GM10248 (cell line): ENCODE measurements around the gene DPP10.

Source experiments
- CTCF ChIA-PET: fragments of 300-600 bp; sonication (Branson Sonifier 250); formaldehyde crosslinking; extraction: SDS; loops from one replicate; lab custom pipeline; 2021; ENCODE audit warnings: antibody characterized with exemption; lab: Yijun Ruan, JAX
- POLR2A ChIA-PET: fragments of 350-650 bp; sonication (Branson Sonifier 250); formaldehyde crosslinking; extraction: SDS; loops from one replicate; lab custom pipeline; 2020; ENCODE audit warnings: antibody characterized with exemption; lab: Yijun Ruan, JAX
- DNase-seq: peaks from one replicate; pipeline ENCODE4 v3.0.0; 2012; ENCODE audit errors: extremely low spot score
- TF ChIP-seq, protein P1 (sequence below): IDR thresholded peaks from 2 replicates; pipeline ENCODE4 v1.5.1; 2012; ENCODE audit warnings: mild to moderate bottlenecking, low read depth; ENCODE audit errors: extremely low read depth, missing control alignments, control extremely low read depth

The DPP10 gene

GRCh38 chr2:115369400-115369799 is 927.0 kb downstream of the DPP10 start:
- ChIA-PET POLR2A (no interaction called here), CTCF (no interaction called here)
- DNase-seq = no peak
- TF ChIP-seq, protein P1, sequence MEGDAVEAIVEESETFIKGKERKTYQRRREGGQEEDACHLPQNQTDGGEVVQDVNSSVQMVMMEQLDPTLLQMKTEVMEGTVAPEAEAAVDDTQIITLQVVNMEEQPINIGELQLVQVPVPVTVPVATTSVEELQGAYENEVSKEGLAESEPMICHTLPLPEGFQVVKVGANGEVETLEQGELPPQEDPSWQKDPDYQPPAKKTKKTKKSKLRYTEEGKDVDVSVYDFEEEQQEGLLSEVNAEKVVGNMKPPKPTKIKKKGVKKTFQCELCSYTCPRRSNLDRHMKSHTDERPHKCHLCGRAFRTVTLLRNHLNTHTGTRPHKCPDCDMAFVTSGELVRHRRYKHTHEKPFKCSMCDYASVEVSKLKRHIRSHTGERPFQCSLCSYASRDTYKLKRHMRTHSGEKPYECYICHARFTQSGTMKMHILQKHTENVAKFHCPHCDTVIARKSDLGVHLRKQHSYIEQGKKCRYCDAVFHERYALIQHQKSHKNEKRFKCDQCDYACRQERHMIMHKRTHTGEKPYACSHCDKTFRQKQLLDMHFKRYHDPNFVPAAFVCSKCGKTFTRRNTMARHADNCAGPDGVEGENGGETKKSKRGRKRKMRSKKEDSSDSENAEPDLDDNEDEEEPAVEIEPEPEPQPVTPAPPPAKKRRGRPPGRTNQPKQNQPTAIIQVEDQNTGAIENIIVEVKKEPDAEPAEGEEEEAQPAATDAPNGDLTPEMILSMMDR = no peak

DNA sequence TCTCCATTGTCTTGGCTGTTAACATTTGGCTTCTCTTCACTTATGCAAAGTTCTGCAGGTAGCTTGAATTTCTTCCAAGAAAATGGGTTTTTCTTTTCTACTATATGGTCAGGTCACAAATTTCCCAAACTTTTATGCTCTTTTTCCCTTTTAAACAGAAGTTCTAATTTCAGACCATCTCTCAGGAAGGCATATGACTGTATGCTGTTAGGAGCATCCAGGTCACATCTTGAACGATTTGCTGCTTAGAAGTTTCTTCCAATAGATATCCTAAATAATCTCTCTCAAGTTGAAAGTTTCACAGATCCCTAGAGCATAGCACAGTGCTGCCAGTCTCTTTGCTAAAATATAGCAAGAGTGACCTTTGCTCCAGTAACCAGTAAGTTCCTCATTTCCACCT is 932.5 kb downstream of the DPP10 start:
- TF ChIP-seq, protein P1 = no peak
- POLR2A ChIA-PET = no interaction called here
- no peak for DNase-seq
- CTCF ChIA-PET = no interaction called here

DNA sequence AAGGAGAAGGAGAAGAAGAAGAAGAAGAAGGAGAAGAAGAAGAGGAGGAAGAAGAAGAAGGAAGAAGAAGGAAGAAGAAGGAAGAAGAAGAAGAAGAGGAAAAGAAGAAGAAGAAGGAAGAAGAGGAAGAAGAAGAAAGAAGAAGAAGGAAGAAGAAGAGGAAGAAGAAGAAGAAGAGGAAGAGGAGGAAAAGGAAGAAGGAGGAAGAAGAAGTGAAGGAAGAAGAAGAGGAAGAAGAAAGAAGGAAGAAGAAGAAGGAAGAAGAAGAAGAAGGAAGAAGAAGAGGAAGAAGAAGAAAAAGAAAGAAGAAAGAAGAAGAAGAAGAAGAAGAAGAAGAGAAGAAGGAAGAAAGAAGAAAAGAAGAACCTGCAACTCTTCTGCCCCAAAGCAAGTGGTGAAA is 942.0 kb downstream of the DPP10 start:
- no peak for DNase-seq
- TF ChIP-seq, protein P1 = no peak
- ChIA-PET POLR2A (no interaction called here), CTCF (no interaction called here)

GRCh38 chr2:115386465-115386864 is 944.0 kb downstream of the DPP10 start:
- ChIA-PET CTCF (interaction anchor here (0.6 kb wide), 1 partner anchor 9 kb away, joined by 3 read pairs; no protein-coding TSS in a partner anchor), POLR2A (no interaction called here)
- TF ChIP-seq, protein P1 = no peak
- no peak for DNase-seq

GRCh38 chr2:115389024-115389423 is 946.6 kb downstream of the DPP10 start:
- ChIA-PET CTCF (interaction anchor here (1.0 kb wide), 1 partner anchor 65 kb away, joined by 3 read pairs; no protein-coding TSS in a partner anchor), POLR2A (no interaction called here)
- TF ChIP-seq, protein P1 = no peak
- DNase-seq = no peak

- TF ChIP-seq, protein P1 = no peak
- ChIA-PET CTCF (no interaction called here), POLR2A (no interaction called here)
- no peak for DNase-seq
Measured at GRCh38 chr2:115389898-115390565, 947.6 kb downstream of the DPP10 start.
